A549 treated with GW870086 at 1 μM for 4 hours (cell line): ENCODE data around the gene CFC1. TPM values are rescaled to one million over a fixed set of nuclear protein-coding genes. Genes with fewer than 3 reads are reported as not detected.

Experiments used
- total RNA-seq: library from RNA; stranded (reverse); fragments of 200-300 nt; extraction: Qiagen RNA extraction; gene quantifications from 5 replicates; pipeline ENCODE4 v1.2.3, GENCODE V29; 2022; ENCODE audit warnings: low read depth

The CFC1 gene
- 0.09 TPM in 1 of 5 replicates, not detected in the others for total RNA-seq

DNA sequence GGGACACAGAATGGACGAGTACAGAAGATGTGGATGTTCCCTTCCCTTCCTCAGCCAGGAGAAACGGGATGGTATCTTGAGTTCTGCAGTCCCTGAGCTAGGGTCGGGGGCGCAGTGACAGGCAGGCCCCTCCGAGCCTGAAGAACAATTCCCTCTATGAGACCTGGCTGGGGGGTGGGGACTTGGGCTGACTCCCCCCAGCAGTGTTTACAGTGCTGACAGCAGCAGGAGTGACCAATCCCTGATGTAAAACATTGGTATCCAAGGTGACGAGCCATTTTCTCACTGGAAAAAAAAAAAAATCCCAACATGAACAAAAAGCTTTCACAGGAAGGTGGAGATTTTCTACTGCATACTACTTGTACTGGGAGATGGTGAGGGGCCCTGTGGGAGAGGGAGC lies at the start of gene CFC1:
CFC1 (minus strand) TSS at position 183 of the 400 bp plus-strand sequence. CDS start 288 bp downstream, outside the sequence.

GRCh38 chr2:130611140-130611539 lies 11.8 kb upstream of the CFC1 start, which contains the start of gene POTEJ:
TSS of gene POTEJ (plus strand) at chr2:130611440. CDS start at chr2:130611533, 93 bp downstream.

Other genes with a start within 250 kb of the CFC1 start
- gene PTPN18, start 243.5 kb downstream of the CFC1 start, total RNA-seq: 23.9 to 29.5 TPM (median 28.1 TPM) in 5 replicates
- 0.07 TPM in 1 of 5 replicates, not detected in the others for gene POTEI, start 90.2 kb downstream of the CFC1 start, total RNA-seq
- not detected in 5 replicates for gene CFC1B, start 78.4 kb downstream of the CFC1 start, total RNA-seq
- not detected in 5 replicates for gene POTEJ, start 11.9 kb upstream of the CFC1 start, total RNA-seq
- gene GPR148, start 129.5 kb upstream of the CFC1 start, total RNA-seq: not detected in 5 replicates
- gene AMER3, start 156.0 kb upstream of the CFC1 start, total RNA-seq: not detected in 5 replicates
- 7.6 to 10.6 TPM (median 10.3 TPM) in 5 replicates for gene ARHGEF4, start 237.3 kb upstream of the CFC1 start, total RNA-seq